TTC549 (cell line): Measurements from ENCODE around the gene TNRC6C.

Experiments used
- FAIRE-seq: peaks from 2 replicates; lab custom pipeline; 2012; peaks lifted over from hg19 to GRCh38; lab: Jason Lieb, UNC

The TNRC6C gene

GRCh38 chr17:78140169-78141051 is 181.9 kb downstream of the TNRC6C start:
- FAIRE-seq, result peak; percentile 55

GRCh38 chr17:78141437-78142118 is 183.1 kb downstream of the TNRC6C start:
- no peak for FAIRE-seq

- FAIRE-seq, result no peak
Observed at GRCh38 chr17:78142119-78142861, 183.8 kb downstream of the TNRC6C start.

- no peak for FAIRE-seq
Observed at GRCh38 chr17:78143214-78144146, 185.0 kb downstream of the TNRC6C start.

GRCh38 chr17:78144147-78144719 is 185.7 kb downstream of the TNRC6C start:
- no peak for FAIRE-seq

GRCh38 chr17:78144736-78145641 is 186.5 kb downstream of the TNRC6C start:
- FAIRE-seq, result no peak

GRCh38 chr17:78146471-78146869 is 188.0 kb downstream of the TNRC6C start:
- no peak for FAIRE-seq

GRCh38 chr17:78146881-78147280 is 188.4 kb downstream of the TNRC6C start:
- FAIRE-seq, result no peak

- FAIRE-seq, result no peak
Observed at GRCh38 chr17:78147315-78147998, 189.0 kb downstream of the TNRC6C start.

GRCh38 chr17:78148286-78149016 is 189.9 kb downstream of the TNRC6C start:
- FAIRE-seq, result no peak

GRCh38 chr17:78151514-78152008 is 193.1 kb downstream of the TNRC6C start:
- FAIRE-seq, result no peak

GRCh38 chr17:78154903-78155811 is 196.7 kb downstream of the TNRC6C start:
- FAIRE-seq, result no peak
